NCI-H128 (cell line): ENCODE data around the gene RRP36.
A peak's percentile ranks its signal among the peaks of the same experiment; 100 is the strongest.
"Not testable (repeated sequence)": the region's sequence is repeated elsewhere in the genome, so short reads cannot be mapped to it uniquely, and the experiment has no call there.

ENCODE experiments used
- DNase-seq: peaks from one replicate; lab custom pipeline; 2025; ENCODE audit not compliant: unreplicated experiment; lab: John Stamatoyannopoulos, UW

RRP36 gene, protein sequence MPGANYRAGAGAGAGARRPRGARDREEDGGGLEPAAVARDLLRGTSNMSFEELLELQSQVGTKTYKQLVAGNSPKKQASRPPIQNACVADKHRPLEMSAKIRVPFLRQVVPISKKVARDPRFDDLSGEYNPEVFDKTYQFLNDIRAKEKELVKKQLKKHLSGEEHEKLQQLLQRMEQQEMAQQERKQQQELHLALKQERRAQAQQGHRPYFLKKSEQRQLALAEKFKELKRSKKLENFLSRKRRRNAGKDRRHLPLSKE

DNA sequence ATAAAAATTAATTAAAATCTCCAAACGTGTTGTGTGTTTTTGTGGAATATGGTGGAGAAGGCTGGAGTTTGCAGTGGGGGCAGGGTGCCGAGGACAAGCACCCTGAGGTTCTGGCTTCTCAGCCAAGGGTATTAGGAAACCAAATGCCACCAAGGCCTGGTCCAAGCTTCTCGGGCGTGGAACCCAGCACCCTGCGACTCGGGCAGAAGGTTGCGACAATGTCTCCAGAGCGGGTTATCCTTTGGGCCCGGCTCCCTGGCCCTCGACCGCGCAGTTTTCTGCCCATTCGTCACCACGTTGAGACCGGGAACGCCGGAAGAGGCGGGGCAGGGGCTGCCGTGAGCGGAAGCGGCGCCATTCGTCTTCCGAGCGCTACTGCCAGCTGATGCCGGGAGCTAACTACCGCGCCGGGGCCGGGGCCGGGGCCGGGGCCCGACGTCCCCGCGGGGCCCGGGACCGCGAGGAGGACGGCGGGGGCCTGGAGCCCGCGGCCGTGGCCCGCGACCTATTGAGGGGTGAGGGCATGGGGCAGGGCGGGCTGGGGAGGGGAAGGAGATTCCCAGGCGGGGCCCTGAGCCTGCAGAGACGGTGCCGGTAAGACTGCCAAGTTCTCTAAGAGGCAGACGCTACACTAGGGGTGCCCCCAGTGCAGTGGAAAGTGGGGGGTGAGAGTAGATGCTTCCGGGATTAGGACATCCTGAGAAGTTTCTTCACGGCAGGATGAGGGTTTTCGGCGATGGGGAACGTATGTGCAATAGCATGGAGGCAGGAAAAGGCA lies at the start of gene RRP36:
Gene RRP36, plus strand, starts transcription at position 354 of the 778 bp plus-strand sequence. Its CDS starts 32 bp downstream, at position 386.
- DNase-seq = peak; percentile 43

DNA sequence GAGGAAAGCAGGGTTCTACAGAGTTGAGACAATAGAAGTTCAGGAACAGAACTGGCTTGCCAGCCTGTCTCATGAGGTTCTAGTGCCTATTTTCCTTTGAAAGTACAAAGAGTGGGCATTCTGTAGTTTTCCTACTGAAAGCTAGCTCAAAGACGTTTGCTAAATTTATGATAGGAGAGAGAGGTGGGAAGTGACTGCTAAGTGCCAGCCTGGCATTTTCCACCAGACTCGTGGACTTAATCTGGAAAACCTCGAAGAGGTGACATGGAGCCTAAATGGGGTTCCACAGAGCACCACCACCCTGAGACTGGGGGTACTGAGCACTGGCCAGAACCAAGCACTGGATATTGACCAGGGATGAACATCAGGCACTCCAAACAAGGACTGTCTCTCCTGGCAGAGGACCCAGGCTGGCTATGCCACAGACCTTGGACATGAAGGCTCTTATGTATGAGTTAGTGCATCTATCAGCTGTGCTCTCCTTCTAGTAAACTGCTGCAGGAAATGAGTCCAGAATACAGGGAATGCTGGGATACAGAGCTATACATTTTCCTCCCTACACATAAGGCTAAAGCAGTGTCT lies 49.6 kb upstream of the RRP36 start:
- no peak for DNase-seq

- no peak for DNase-seq
Measured at GRCh38 chr6:42973926-42974325, 47.5 kb upstream of the RRP36 start.

DNA sequence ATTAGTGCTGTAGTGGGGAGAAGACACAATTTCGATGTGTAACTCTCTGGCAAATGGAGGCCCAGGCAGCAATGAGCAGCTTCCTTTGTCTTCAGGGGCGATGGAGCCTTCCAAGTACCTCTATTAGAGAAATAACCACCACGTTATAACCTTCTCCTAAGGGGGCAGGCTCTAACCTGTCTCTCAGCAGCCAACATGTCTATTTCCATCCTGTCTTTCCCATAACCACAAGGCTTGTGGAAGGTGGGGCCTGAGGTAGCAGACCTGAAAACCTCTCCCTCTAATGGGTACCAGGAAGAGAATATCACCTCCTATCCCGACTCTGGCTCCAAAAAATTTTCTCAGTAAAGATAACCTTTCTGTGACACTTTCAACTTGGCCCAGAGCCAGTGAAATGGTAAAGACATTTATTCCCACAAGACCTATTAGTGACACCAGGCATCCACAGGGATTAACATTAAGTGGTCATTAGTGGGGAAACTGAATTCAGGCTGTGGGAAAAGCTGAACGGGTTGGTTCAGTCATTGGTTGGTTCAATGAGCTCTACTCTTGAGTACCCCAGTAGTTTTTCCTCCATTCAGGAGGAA lies 46.4 kb upstream of the RRP36 start:
- no peak for DNase-seq

DNA sequence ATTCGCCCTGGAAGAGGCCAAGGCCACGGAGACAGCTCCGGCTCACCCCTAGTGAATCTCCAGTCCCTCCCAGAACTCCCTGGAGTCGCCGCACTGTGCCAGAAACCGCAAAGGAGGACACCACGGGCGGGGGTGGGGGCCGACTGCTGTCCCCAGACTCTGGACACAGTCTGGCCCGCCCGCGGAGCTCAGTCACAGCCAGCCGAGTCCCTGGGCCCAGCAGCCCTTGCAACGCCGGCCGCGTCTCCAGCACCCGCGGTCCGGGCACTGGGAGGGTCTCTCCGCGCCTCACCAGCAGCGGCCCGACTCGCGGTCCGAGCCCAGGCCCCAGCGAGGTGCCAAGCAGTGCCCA lies 43.0 kb upstream of the RRP36 start:
- DNase-seq = no peak

GRCh38 chr6:42978839-42979522 lies 42.4 kb upstream of the RRP36 start, which contains the start of gene PEX6:
PEX6 (minus strand) TSS chr6:42979181; CDS start chr6:42979150, 31 bp downstream.
- peak; percentile 61 for DNase-seq

DNA sequence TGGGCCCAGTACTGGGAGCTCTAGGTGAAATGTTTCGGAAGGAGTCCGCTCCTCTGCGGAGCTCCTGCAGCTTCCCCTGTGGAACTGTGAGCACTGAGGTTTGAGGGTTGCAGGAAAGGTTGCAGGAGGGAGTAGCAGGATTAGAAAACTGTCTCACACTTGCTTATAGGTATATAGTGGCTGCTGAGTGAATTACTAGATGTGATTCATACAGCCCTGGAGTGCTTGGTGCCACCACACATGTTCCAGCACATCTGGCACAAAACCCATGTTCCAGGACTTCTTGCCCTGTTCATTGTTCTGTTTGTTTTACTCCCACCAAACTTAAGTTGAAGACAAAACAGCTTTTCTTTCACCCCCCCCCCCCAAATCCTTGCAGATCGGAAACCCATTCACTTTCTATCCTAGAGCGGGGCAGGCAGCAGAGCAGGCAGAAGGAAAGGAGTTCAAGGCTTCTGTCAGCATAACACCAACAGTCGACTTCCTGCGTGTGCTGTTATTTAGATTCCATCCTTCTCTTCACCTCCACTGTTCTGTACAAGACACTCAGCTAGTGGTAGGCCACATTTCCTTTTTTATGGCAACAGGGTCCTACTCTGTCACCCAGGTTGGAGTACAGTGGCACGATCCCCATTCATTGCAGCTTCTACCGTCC lies 41.8 kb upstream of the RRP36 start:
- DNase-seq = no peak

DNA sequence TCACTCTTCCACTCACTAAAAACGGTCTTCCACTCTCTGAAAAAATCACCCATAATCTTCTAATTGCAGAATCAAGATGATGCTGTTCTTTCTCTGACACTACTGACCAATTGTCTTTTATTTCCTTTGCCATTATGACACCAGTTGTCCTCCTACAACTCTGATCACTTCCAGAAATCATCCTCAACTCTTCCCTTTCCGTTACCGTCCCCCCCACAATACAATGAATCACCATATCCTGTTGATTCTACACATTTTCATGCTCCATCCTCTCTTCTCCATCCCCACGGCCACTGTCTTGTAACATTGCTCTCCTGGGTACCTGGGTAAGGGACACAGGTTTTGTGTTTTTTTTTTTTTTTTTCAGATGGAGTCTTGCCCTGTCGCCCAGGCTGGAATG lies 39.6 kb upstream of the RRP36 start:
- DNase-seq = no peak

DNA sequence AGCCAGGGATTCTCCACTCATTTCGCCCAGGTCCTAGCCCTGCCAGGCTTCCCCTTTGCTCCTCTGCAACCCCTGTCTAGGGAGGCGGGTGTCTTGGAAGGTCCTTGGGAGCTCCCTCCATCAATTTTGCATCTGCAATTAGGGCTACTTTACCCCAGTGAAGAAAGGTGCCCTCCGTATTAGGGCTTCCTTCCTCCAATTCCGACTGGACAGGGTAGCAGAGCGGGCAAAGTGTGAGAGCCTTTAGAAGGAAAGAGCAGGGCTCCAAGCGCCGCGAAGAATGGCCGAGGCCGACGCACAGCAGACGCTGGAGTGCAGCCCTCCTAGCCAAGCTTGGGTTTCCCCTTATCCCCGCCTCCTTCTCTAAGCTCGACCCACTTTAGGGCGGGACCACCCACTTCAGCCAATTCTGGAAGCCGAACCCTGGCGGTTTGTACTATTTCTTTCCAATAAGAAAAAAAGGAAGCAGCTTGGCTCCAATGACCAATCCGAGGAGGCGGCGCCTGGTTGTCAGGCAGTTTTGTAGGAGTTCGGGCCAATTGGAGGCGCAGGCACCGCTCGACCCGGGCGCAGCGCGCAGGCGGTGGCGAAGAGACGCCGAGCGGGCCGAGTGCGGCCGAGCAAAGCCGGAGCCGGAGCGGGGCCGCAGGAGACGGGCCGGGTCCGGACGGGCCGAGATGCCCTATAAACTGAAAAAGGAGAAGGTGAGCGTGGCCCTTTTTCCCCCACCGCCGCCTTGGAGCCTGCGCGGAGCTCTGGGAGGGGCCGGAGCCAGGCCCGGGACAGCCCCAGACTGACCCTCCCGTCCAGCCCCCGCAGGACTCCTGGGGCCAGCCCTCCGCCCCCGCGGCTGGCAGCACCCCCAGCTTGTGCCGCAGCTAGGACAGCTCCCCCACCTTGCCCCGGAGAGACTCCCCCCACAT lies 37.2 kb upstream of the RRP36 start, which contains the start of gene PPP2R5D:
Gene PPP2R5D, plus strand, starts transcription at position 570 of the 923 bp plus-strand sequence. Its CDS starts 108 bp downstream, at position 678.
- peak; percentile 97 for DNase-seq

GRCh38 chr6:42984924-42985475 lies 36.4 kb upstream of the RRP36 start:
- DNase-seq = no peak

- DNase-seq = no peak
Measured at GRCh38 chr6:42987533-42988451, 33.6 kb upstream of the RRP36 start.

- DNase-seq = no peak
Measured at GRCh38 chr6:42988486-42989020, 32.9 kb upstream of the RRP36 start.

GRCh38 chr6:42989923-42990322 lies 31.5 kb upstream of the RRP36 start:
- DNase-seq = no peak

DNA sequence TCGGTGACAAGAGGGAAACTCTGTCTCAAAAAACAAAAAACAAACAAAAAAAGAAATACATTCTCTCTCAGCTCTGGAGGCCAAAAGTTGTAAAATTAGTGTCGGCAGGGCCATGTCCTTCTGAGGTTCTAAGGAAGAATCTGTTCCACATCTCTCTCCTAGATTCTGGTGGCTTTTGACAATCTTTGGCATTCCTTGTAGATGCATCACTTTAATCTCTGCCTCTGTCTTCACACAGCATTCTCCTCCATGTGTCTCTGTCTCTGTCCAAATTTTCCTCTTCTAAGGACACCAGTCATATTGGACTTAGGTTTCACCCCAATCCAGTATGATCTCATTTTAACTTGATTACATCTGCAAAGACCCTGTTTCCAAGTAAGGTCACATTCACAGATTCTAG lies 28.0 kb upstream of the RRP36 start:
- DNase-seq = no peak

- DNase-seq = no peak
Measured at GRCh38 chr6:42996513-42996912, 24.9 kb upstream of the RRP36 start.

- not testable (repeated sequence) for DNase-seq
Measured at GRCh38 chr6:42998205-42998604, 23.2 kb upstream of the RRP36 start.

- no peak for DNase-seq
Measured at GRCh38 chr6:43001843-43002242, 19.6 kb upstream of the RRP36 start.

DNA sequence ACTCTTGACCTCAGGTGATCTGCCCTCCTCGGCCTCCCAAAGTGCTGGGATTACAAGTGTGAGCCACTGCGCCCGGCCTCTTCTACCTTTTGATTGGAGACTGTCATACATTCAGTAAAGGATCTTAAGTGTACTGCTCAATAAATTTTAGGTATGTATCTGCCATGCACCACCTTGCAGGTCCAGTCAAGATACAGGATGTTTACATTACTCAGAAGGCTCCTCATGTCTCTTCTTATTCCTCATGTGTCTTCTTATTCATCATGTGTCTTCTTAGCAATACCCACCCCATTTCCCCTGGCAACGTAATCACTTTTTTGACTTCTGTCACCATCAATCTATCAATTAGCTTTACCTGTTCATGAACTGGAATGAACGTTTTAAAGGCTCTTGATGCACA lies 15.6 kb upstream of the RRP36 start:
- DNase-seq = no peak
